ENCODE data around the gene CLK3.

The CLK3 gene

GRCh38 chr15:74641151-74641550, 25.5 kb downstream of the CLK3 start:
- Histone ChIP-seq H3K4me3 (ENCODE audit: severe bottlenecking) (no peak overlapping the region), H3K4me1 (ENCODE audit: insufficient read depth, poor library complexity, severe bottlenecking) (no peaks in the 10 kb centered on the region), H3K27me3 (ENCODE audit: insufficient read depth, poor library complexity, severe bottlenecking) (no peaks in the 10 kb centered on the region), H3K27ac (ENCODE audit: poor library complexity, severe bottlenecking) (no peak overlapping the region), H3K9me3 (ENCODE audit: severe bottlenecking) (no peaks in the 10 kb centered on the region), H3K36me3 (ENCODE audit: low read depth) (peaks cover 22% of the 10 kb centered on the region)
- no peak for ATAC-seq (ENCODE audit: low read depth)
- DNase-seq (ENCODE audit: low spot score), result no peak
- TF ChIP-seq CTCF (IDR thresholded peaks at IDR 0.05; ENCODE audit: poor library complexity, severe bottlenecking), result no peak

- Histone ChIP-seq H3K36me3 (ENCODE audit: low read depth) (peaks cover 22% of the 10 kb centered on the region), H3K9me3 (ENCODE audit: severe bottlenecking) (no peaks in the 10 kb centered on the region), H3K4me3 (ENCODE audit: severe bottlenecking) (no peak overlapping the region), H3K27me3 (ENCODE audit: insufficient read depth, poor library complexity, severe bottlenecking) (no peaks in the 10 kb centered on the region), H3K4me1 (ENCODE audit: insufficient read depth, poor library complexity, severe bottlenecking) (no peaks in the 10 kb centered on the region), H3K27ac (ENCODE audit: poor library complexity, severe bottlenecking) (no peak overlapping the region)
- no peak for DNase-seq (ENCODE audit: low spot score)
- ATAC-seq (ENCODE audit: low read depth), result no peak
- no peak for TF ChIP-seq CTCF (IDR thresholded peaks at IDR 0.05; ENCODE audit: poor library complexity, severe bottlenecking)
Measured at GRCh38 chr15:74642348-74642733, 26.7 kb downstream of the CLK3 start.

GRCh38 chr15:74642734-74643664, 27.4 kb downstream of the CLK3 start:
- Histone ChIP-seq H3K4me1 (ENCODE audit: insufficient read depth, poor library complexity, severe bottlenecking) (no peaks in the 10 kb centered on the region), H3K9me3 (ENCODE audit: severe bottlenecking) (no peaks in the 10 kb centered on the region), H3K27ac (ENCODE audit: poor library complexity, severe bottlenecking) (no peak overlapping the region), H3K4me3 (ENCODE audit: severe bottlenecking) (no peak overlapping the region), H3K36me3 (ENCODE audit: low read depth) (peaks cover 25% of the 10 kb centered on the region), H3K27me3 (ENCODE audit: insufficient read depth, poor library complexity, severe bottlenecking) (no peaks in the 10 kb centered on the region)
- DNase-seq (ENCODE audit: low spot score) (no peak), ATAC-seq (ENCODE audit: low read depth) (no peak)
- no peak for TF ChIP-seq CTCF (IDR thresholded peaks at IDR 0.05; ENCODE audit: poor library complexity, severe bottlenecking)

- no peak for DNase-seq (ENCODE audit: low spot score)
- H3K4me3 ChIP-seq (ENCODE audit: severe bottlenecking), result no peak overlapping the region
- H3K27me3 ChIP-seq (ENCODE audit: insufficient read depth, poor library complexity, severe bottlenecking), result no peaks in the 10 kb centered on the region
- H3K27ac ChIP-seq (ENCODE audit: poor library complexity, severe bottlenecking), result no peak overlapping the region
- H3K9me3 ChIP-seq (ENCODE audit: severe bottlenecking), result no peaks in the 10 kb centered on the region
- no peak for ATAC-seq (ENCODE audit: low read depth)
- no peaks in the 10 kb centered on the region for H3K4me1 ChIP-seq (ENCODE audit: insufficient read depth, poor library complexity, severe bottlenecking)
- H3K36me3 ChIP-seq (ENCODE audit: low read depth), result peaks cover 23% of the 10 kb centered on the region
- TF ChIP-seq CTCF (IDR thresholded peaks at IDR 0.05; ENCODE audit: poor library complexity, severe bottlenecking), result no peak
Measured at GRCh38 chr15:74643665-74644204, 28.1 kb downstream of the CLK3 start.

DNA sequence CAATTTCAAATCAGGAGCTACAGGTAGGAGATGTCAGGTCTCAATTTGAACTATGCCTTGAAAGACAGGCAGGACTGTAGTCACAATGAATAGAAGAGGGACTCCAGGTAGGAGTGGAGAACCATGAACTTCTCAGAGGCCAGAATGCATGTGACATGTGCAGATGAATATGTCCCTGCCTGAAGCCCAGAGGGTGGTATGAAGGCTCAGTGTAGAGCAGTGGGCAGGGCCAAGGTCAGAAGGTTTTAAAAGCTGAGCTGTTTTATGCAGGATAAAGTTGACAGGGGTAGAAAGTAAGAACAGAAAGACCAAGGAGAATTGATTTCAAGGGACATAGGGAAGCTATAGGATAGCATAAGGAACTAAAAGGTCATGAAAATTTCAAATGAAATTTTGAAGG, 30.8 kb downstream of the CLK3 start:
- Histone ChIP-seq H3K4me3 (ENCODE audit: severe bottlenecking) (no peak overlapping the region), H3K4me1 (ENCODE audit: insufficient read depth, poor library complexity, severe bottlenecking) (no peaks in the 10 kb centered on the region), H3K27ac (ENCODE audit: poor library complexity, severe bottlenecking) (no peak overlapping the region), H3K27me3 (ENCODE audit: insufficient read depth, poor library complexity, severe bottlenecking) (no peaks in the 10 kb centered on the region), H3K36me3 (ENCODE audit: low read depth) (peaks cover 17% of the 10 kb centered on the region), H3K9me3 (ENCODE audit: severe bottlenecking) (no peaks in the 10 kb centered on the region)
- DNase-seq (ENCODE audit: low spot score), result no peak
- no peak for TF ChIP-seq CTCF (IDR thresholded peaks at IDR 0.05; ENCODE audit: poor library complexity, severe bottlenecking)
- ATAC-seq (ENCODE audit: low read depth), result no peak
